EL (cell line): ENCODE measurements around the gene PITPNM1.

Experiments
- DNase-seq: peaks from one replicate; pipeline ENCODE4 v3.0.0-alpha.2; 2016

The PITPNM1 gene

GRCh38 chr11:67463680-67464410 is 41.3 kb downstream of the PITPNM1 start:
- DNase-seq: no peak

DNA sequence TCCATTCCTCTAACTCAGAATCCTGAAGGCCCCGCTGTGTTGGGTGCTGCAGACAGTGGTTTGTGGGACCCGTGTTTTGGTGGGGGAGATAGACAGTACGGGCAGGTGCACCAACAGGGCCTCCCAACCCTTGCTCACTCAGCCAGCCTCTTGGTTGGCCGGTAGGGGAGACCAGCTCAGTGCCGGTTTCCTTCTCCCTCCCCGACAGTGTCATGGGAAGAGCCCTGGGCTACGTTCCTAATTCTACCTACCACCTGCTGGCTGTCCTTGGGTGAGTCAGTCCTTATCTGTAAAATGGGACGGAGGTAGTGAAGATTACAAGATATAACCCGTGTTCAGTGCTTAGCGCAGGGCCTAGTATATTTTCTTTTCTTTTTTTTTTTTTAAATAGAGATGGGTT is 42.0 kb downstream of the PITPNM1 start:
- DNase-seq: no peak

- DNase-seq: no peak
Measured at GRCh38 chr11:67458266-67458665, 46.9 kb downstream of the PITPNM1 start.

DNA sequence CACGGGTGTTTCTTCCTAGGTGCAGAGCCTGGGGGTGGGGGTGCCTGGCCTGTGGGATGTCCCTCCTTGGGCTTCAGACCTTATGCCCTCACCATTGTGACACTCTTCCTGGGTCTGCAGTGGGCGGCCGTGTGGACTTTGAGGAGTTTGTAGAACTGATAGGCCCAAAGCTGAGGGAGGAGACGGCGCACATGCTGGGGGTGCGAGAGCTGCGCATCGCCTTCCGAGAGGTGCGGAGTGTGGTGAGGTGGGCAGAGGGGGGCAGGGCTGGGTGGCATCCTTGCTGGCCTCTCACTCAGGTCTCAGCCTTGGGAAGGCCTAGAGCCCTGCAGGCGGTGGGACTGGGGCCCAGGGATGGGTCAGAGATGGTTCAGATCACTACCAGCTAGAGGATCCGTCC is 47.7 kb downstream of the PITPNM1 start:
- DNase-seq: no peak

GRCh38 chr11:67456068-67456705 is 49.0 kb downstream of the PITPNM1 start:
- no peak for DNase-seq

DNA sequence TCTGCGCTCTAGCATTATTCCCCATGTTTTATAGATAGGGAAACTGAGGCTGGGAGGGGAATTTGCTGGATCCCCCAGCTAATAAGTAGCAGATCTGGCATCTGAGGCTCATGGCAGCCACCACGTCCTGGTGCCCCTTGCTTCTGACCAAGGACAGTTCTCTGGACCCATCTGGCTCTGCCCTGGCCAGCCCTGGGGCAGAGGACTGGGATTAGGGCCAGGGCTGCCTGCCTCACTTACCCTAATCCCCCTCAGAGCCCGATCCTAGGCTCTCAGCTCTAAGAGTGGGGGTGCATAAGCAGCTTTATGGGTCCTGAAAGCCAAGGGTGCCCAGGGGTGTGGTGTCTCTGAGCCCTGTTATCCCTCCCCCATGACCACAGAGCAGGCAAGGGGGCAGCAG is 50.1 kb downstream of the PITPNM1 start, which contains the start of gene CABP4:
Gene CABP4 (plus strand): TSS at position 301 of the 400 bp plus-strand sequence. CDS start 70 bp downstream, at position 371.
- DNase-seq: no peak

- DNase-seq: no peak
Measured at GRCh38 chr11:67453816-67454732, 51.1 kb downstream of the PITPNM1 start.

DNA sequence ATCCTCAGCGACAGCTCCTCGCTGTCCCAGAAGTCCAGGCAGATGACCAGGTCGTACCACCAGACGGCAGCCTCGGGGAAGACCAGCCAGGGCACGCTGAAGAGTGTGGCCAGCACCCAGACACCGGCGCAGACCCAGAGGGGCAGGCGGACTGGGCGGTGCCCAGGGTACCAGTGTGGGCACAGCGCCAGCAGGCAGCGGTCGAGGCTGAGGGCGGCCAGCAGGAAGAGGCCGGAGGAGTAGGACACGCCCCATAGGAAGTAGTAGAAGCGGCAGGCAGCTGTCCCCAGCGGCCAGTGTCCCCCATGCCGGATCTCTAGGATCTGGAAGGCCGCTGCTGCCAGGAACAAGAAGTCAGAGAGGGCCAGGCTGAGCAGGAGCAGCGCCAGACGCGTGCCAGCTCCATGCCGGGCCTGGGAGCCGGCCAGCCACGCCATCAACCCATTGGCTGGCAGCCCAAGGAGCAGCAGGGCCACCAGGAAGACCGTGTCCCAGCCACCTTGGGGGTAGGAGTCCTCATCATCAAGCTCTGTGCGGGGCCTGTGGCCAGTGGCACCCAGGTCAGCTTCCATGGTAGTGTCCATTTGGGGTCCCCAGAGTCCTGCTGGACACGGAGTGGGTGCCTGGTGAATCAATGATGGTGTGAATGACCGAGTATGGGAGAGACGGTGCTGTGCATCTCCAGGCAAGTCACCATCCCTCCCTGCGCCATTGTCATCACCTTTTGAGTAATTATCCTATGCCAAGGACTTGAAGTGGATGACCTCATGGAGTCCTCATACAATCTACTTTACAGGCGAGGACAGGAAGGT is 52.8 kb downstream of the PITPNM1 start, which contains the start of gene GPR152:
Gene GPR152 (minus strand): TSS at position 589 of the 812 bp plus-strand sequence. CDS start 5 bp downstream, at position 584.
- no peak for DNase-seq

- DNase-seq: no peak
Measured at GRCh38 chr11:67451658-67451976, 53.5 kb downstream of the PITPNM1 start.

GRCh38 chr11:67450796-67451657 is 54.1 kb downstream of the PITPNM1 start:
- DNase-seq: no peak

DNA sequence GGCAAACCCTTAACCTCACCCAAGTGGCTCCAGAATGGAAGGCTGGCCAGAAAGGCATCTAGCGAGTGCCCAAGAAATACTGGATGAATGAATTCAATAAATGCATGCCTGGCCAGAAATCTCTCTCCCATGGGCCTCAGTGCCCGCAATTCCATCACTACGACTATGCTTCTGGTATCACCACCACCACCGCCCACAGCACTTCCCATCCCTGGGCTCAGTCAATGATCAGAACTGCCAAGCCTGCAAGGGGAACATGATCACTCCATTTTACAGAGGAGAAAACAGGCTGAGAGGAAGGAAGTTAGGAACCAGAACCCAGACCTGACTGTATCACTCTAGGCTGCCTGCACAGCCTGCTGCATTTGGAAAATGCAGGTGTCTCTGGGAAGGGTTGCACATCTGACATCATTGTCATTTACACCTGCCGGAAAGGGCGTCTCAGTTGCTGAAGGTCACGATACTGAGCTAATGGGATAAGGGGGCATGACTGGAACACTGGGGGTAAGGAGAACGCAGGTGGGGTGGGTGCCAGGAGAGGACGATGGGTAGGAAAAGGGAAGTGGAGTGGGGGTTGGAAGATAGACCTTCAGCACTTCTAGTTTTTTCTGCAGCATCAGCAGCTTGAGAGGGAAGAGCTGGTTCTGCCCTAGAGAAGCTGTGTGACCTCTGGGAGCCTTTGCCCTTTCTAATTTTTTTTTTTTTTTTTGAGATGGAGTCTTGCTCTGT is 55.9 kb downstream of the PITPNM1 start:
- DNase-seq: no peak

- DNase-seq: no peak
Measured at GRCh38 chr11:67448220-67448609, 56.9 kb downstream of the PITPNM1 start.

DNA sequence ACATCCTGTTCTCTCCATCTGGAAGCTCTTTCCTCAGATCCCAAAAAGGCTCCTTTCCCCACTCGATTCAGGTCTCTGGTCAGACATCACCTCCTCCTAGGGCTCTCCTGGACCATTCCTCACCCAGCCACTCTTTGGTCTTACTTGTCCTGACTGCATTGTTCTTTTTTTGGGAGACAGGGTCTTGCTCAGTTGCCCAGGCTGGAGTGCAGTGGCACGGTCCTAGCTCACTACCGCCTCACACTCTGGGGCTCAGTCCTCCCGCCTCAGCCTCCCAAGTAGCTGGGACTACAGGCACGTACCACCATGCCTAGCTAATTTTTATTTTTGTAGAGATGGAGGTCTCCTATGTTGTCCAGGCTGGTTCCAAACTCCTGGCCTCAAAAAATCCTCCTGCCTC is 59.6 kb downstream of the PITPNM1 start:
- DNase-seq: no peak

GRCh38 chr11:67442504-67443404 is 62.4 kb downstream of the PITPNM1 start:
- DNase-seq: no peak
